Neuronal stem cell (in vitro differentiated cells): ENCODE results near the gene SPAG16.
A peak's percentile ranks its signal among the peaks of the same experiment; 100 is the strongest.

Experiments used
- DNase-seq: peaks from one replicate; pipeline ENCODE4 v3.0.0-alpha.2; 2013; ENCODE audit warnings: low spot score
- H2AFZ ChIP-seq: one replicate; pipeline ENCODE4 v1.6.1; 2013; ENCODE audit warnings: mild to moderate bottlenecking, low read length, inconsistent platforms
- H2AK5ac ChIP-seq: 2 replicates; pipeline ENCODE4 v1.6.1; 2013; ENCODE audit warnings: low read depth, mild to moderate bottlenecking, inconsistent platforms, low read length, moderate library complexity, mixed read lengths
- H2BK120ac ChIP-seq: 2 replicates; pipeline ENCODE4 v1.6.1; 2013; ENCODE audit warnings: low read depth, mild to moderate bottlenecking, inconsistent platforms, low read length, moderate library complexity, mixed read lengths
- H2BK12ac ChIP-seq: one replicate; pipeline ENCODE4 v1.6.1; 2013; ENCODE audit warnings: low read length, inconsistent platforms
- H2BK15ac ChIP-seq: 2 replicates; pipeline ENCODE4 v1.6.1; 2013; ENCODE audit warnings: mild to moderate bottlenecking, low read length, inconsistent platforms, mixed read lengths
- H2BK5ac ChIP-seq: one replicate; pipeline ENCODE4 v1.6.1; 2013; ENCODE audit warnings: inconsistent platforms, mild to moderate bottlenecking, low read length, moderate library complexity
- H3K14ac ChIP-seq: one replicate; pipeline ENCODE4 v1.6.1; 2013; ENCODE audit warnings: low read length, inconsistent platforms
- H3K18ac ChIP-seq: 2 replicates; pipeline ENCODE4 v1.6.1; 2013; ENCODE audit warnings: low read length, inconsistent platforms
- H3K23ac ChIP-seq: 2 replicates; pipeline ENCODE4 v1.6.1; 2013; ENCODE audit warnings: low read depth, mild to moderate bottlenecking, mixed read lengths, low read length, inconsistent platforms; ENCODE audit not compliant: poor library complexity
- H3K27ac ChIP-seq: replicated peaks from 3 replicates; pipeline ENCODE4 v1.5.1; 2013; ENCODE audit warnings: low read length, inconsistent platforms
- H3K27me3 ChIP-seq, 3 experiments: 2 replicates each; pipeline ENCODE4 v1.6.1; 2013; ENCODE audit warnings: low read length in 3 of 3, mild to moderate bottlenecking in 2 of 3, inconsistent platforms in 1 of 3, low read depth in 1 of 3, mixed read lengths in 1 of 3, moderate library complexity in 1 of 3; ENCODE audit not compliant: control insufficient read depth in 3 of 3, insufficient read depth in 3 of 3
- H3K36me3 ChIP-seq, 2 donors: replicated peaks in 1 of 2; 2 replicates each; pipeline ENCODE4 v1.6.1; 2013; ENCODE audit warnings: low read length in 2 of 2; ENCODE audit not compliant: control insufficient read depth in 2 of 2, insufficient read depth in 2 of 2
- H3K4ac ChIP-seq: 2 replicates; pipeline ENCODE4 v1.6.1; 2013; ENCODE audit warnings: inconsistent platforms, mild to moderate bottlenecking, low read length, moderate library complexity
- H3K4me1 ChIP-seq, 2 donors: 1 replicate in 1 of 2; 2 replicates in 1 of 2; pipeline ENCODE4 v1.6.1; 2013; ENCODE audit warnings: low read length in 2 of 2, low read depth in 1 of 2; ENCODE audit not compliant: control insufficient read depth in 2 of 2, insufficient read depth in 1 of 2
- H3K4me2 ChIP-seq: one replicate; pipeline ENCODE4 v1.6.1; 2013; ENCODE audit warnings: mild to moderate bottlenecking, low read length, inconsistent platforms; ENCODE audit not compliant: insufficient read depth, poor library complexity, severe bottlenecking
- H3K4me3 ChIP-seq, 2 donors: 2 replicates each; pipeline ENCODE4 v1.5.1; 2013; ENCODE audit warnings: low read length in 2 of 2, mild to moderate bottlenecking in 2 of 2, inconsistent platforms in 1 of 2, moderate library complexity in 1 of 2
- H3K79me1 ChIP-seq: one replicate; pipeline ENCODE4 v1.6.1; 2013; ENCODE audit warnings: low read depth, mild to moderate bottlenecking, inconsistent platforms, low read length, moderate library complexity
- H3K9ac ChIP-seq: one replicate; pipeline ENCODE4 v1.6.1; 2013; ENCODE audit warnings: mild to moderate bottlenecking, low read depth, low read length, inconsistent platforms; ENCODE audit not compliant: poor library complexity
- H3K9me3 ChIP-seq, 2 donors: replicated peaks in 1 of 2; 2 replicates each; pipeline versions ENCODE3 to v1.6.1; 2013; ENCODE audit warnings: low read length in 2 of 2, mild to moderate bottlenecking in 2 of 2, inconsistent platforms in 1 of 2, low read depth in 1 of 2, mixed read lengths in 1 of 2, moderate library complexity in 1 of 2; ENCODE audit not compliant: control insufficient read depth in 2 of 2, insufficient read depth in 1 of 2
- H4K8ac ChIP-seq: one replicate; pipeline ENCODE4 v1.6.1; 2013; ENCODE audit warnings: low read depth, mild to moderate bottlenecking, inconsistent platforms, low read length, moderate library complexity
- H4K91ac ChIP-seq: one replicate; pipeline ENCODE4 v1.6.1; 2013; ENCODE audit warnings: low read length, low read depth, mild to moderate bottlenecking, inconsistent platforms; ENCODE audit not compliant: poor library complexity
- WGBS, 2 donors: extraction: QIAGEN DNeasy Blood & Tissue Kit; methylation state at CpG; one replicate each; pipeline ENCODE4 v1.1.7; 2013; ENCODE audit warnings: missing lambda C conversion rate in 2 of 2, mixed read lengths in 1 of 2; ENCODE audit not compliant: insufficient read length in 2 of 2, insufficient replicate concordance in 1 of 2; ENCODE audit errors: extremely low coverage in 2 of 2; 5-methylcytosine and 5-hydroxymethylcytosine counted together

Gene SPAG16

DNA sequence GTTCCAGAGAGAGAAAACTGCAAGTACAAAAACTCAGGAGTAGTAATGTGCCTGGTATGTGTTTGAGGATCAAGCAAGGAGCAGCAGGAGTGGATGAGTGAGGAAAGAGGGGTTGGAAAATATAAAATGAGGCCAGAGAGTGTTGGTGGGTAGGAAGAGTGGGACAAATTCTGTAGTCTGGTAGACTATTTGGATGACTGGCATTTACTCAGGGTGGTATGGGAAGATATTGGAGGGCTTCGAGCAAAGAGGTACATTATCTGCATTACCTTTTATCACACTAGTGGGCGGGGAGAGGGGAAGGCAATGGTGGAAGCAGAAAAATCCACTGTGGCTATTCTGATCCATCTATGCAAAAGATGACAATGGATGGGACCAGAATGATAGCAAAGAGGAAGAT lies 744.9 kb downstream of the SPAG16 start:
- H3K79me1 ChIP-seq: no peaks in the 10 kb centered on the region
- H3K23ac ChIP-seq: no peak overlapping the region
- H2BK12ac ChIP-seq: no peak overlapping the region
- H3K14ac ChIP-seq: no peak overlapping the region
- H2BK5ac ChIP-seq: no peak overlapping the region
- no peaks in the 10 kb centered on the region for H3K4me1 ChIP-seq
- H3K4me3 ChIP-seq: no peak overlapping the region
- H3K4ac ChIP-seq: no peak overlapping the region
- H3K18ac ChIP-seq: no peak overlapping the region
- H4K8ac ChIP-seq: no peak overlapping the region
- no peak overlapping the region for H2BK120ac ChIP-seq
- H3K9me3 ChIP-seq: peaks cover 0 to 2% of the 10 kb centered on the region in 2 donors
- no peak overlapping the region for H4K91ac ChIP-seq
- H3K36me3 ChIP-seq: peaks cover 0 to 2% of the 10 kb centered on the region in 2 donors
- WGBS, 2 donors: no CpG with 5 or more reads among the region's 2 CpGs
- no peak overlapping the region for H3K27ac ChIP-seq
- no peak overlapping the region for H2BK15ac ChIP-seq
- no peak for DNase-seq
- no peaks in the 10 kb centered on the region for H3K27me3 ChIP-seq
- no peak overlapping the region for H3K4me2 ChIP-seq
- H2AK5ac ChIP-seq: no peak overlapping the region
- no peak overlapping the region for H2AFZ ChIP-seq
- H3K9ac ChIP-seq: no peak overlapping the region

DNA sequence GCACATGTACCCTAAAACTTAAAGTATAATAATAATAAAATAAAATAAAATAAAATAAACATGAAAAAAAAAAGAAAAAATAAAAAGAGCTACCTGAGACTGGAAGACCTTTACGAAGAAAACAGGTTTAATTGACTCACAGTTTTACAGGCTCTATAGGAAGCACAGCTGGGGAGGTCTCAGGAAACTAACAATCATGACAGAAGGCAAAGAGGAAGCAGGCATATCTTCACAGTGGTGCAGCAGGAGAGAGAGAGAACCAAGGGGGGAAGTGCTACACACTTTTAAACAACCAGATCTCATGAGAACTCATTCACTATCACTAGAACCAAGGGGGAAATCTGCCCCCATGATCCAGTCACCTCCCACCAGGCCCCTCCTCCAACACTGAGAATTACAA lies 747.3 kb downstream of the SPAG16 start:
- H3K79me1 ChIP-seq: no peaks in the 10 kb centered on the region
- H3K4me3 ChIP-seq: no peak overlapping the region
- H3K4me2 ChIP-seq: no peak overlapping the region
- no CpG with 5 or more reads among the region's 1 CpG for WGBS, 2 donors
- no peak overlapping the region for H4K91ac ChIP-seq
- no peak for DNase-seq
- H4K8ac ChIP-seq: no peak overlapping the region
- no peak overlapping the region for H2BK120ac ChIP-seq
- no peak overlapping the region for H2AK5ac ChIP-seq
- no peak overlapping the region for H3K27ac ChIP-seq
- H2BK12ac ChIP-seq: no peak overlapping the region
- no peak overlapping the region for H3K4ac ChIP-seq
- no peak overlapping the region for H2BK15ac ChIP-seq
- no peak overlapping the region for H3K14ac ChIP-seq
- H3K9me3 ChIP-seq: peaks cover 0 to 2% of the 10 kb centered on the region in 2 donors
- H2BK5ac ChIP-seq: no peak overlapping the region
- no peak overlapping the region for H2AFZ ChIP-seq
- H3K36me3 ChIP-seq: peaks cover 0 to 2% of the 10 kb centered on the region in 2 donors
- no peak overlapping the region for H3K9ac ChIP-seq
- H3K4me1 ChIP-seq: no peaks in the 10 kb centered on the region
- no peaks in the 10 kb centered on the region for H3K27me3 ChIP-seq
- no peak overlapping the region for H3K23ac ChIP-seq
- no peak overlapping the region for H3K18ac ChIP-seq

DNA sequence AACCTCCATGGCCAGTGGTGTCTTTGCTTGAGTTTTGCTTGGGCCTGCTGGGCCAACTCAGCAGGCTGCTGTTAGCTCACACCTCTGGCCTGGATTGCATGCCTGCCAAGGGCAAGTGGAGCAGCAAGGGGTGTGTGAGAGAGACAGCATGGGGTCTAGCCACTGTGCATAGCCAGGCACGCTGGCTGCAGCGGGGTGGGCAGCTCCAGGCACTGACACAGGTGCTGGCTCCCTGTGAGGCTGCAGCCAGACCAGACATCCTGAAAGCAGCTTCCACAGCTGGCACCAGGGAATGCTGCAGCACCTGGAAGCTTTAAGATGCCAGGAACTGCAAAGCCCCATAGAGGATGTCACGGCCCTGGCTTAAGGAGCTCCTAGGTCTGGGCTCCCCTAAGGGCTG lies 750.2 kb downstream of the SPAG16 start:
- H3K36me3 ChIP-seq: peaks cover 0 to 2% of the 10 kb centered on the region in 2 donors
- H3K27me3 ChIP-seq: no peaks in the 10 kb centered on the region
- H3K9ac ChIP-seq: peak overlapping the region; percentile 54
- H2BK12ac ChIP-seq: no peak overlapping the region
- no peak overlapping the region for H3K4me2 ChIP-seq
- H3K14ac ChIP-seq: peak overlapping the region; percentile 85
- peaks cover 0 to 2% of the 10 kb centered on the region in 2 donors for H3K9me3 ChIP-seq
- H3K79me1 ChIP-seq: no peaks in the 10 kb centered on the region
- H3K18ac ChIP-seq: peak overlapping the region; percentile 93
- no peak overlapping the region for H3K27ac ChIP-seq
- no peak for DNase-seq
- H3K23ac ChIP-seq: no peak overlapping the region
- no peak overlapping the region for H3K4ac ChIP-seq
- H2BK120ac ChIP-seq: no peak overlapping the region
- H2AFZ ChIP-seq: no peak overlapping the region
- no peak overlapping the region for H3K4me3 ChIP-seq
- H3K4me1 ChIP-seq: no peaks in the 10 kb centered on the region
- no CpG with 5 or more reads among the region's 3 CpGs for WGBS, 2 donors
- no peak overlapping the region for H4K91ac ChIP-seq
- H2BK15ac ChIP-seq: no peak overlapping the region
- peak overlapping the region; percentile 61 for H2AK5ac ChIP-seq
- H4K8ac ChIP-seq: peak overlapping the region; percentile 95
- H2BK5ac ChIP-seq: no peak overlapping the region

DNA sequence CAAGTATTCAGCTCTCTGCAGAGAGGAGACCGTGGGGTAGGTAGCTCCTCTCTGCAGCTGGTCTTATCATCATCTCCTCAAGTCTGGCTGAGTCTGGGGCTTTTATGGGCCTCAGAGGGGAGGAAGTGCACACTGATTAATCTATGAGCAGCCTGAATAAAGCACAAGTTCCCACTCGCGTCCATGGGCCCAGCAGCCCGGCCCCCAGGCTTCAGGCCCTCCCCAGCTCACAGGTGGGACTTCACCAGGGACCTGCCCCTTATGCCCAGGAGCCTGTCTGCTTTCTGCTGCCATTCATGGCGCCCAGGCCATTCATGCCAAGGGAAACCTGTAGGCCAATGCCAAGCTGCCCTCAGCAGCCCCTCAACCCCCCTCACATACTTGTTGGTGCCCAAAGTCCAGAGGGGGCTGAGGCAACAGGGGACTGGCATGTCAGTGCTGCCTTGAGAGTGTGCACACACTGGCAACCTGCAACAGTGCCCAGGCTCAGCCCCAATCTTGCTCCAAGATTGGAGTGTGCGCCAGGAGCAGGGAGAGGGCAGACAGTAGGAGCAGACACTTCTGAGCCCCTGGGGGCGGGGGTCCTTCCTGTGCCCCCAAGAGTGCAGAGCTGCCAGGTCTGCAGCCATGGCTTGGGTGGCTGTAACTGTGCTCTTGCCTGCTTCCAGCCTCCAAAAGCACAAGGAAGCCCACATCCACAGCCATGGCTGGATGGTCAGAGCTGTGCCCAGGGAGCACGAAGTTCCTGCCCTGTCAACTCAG lies 751.0 kb downstream of the SPAG16 start:
- no peak overlapping the region for H2BK15ac ChIP-seq
- no peaks in the 10 kb centered on the region for H3K27me3 ChIP-seq
- H3K9me3 ChIP-seq: peaks cover 0 to 2% of the 10 kb centered on the region in 2 donors
- H3K27ac ChIP-seq: no peak overlapping the region
- no peak overlapping the region for H3K14ac ChIP-seq
- peak overlapping the region; percentile 57 for H3K18ac ChIP-seq
- peak overlapping the region; percentile 31 for H3K23ac ChIP-seq
- peak overlapping the region in 1 of 2 donors; percentile 38 for H3K4me3 ChIP-seq
- DNase-seq: no peak
- H3K36me3 ChIP-seq: peaks cover 0 to 2% of the 10 kb centered on the region in 2 donors
- no peak overlapping the region for H2BK120ac ChIP-seq
- H4K91ac ChIP-seq: no peak overlapping the region
- H2BK12ac ChIP-seq: no peak overlapping the region
- H3K4me1 ChIP-seq: no peaks in the 10 kb centered on the region
- peak overlapping the region; percentile 3 for H3K9ac ChIP-seq
- no peaks in the 10 kb centered on the region for H3K79me1 ChIP-seq
- peak overlapping the region; percentile 24 for H2BK5ac ChIP-seq
- no peak overlapping the region for H3K4me2 ChIP-seq
- no peak overlapping the region for H2AFZ ChIP-seq
- no CpG with 5 or more reads among the region's 8 CpGs for WGBS, 2 donors
- peak overlapping the region; percentile 82 for H4K8ac ChIP-seq
- peak overlapping the region; percentile 84 for H3K4ac ChIP-seq
- peak overlapping the region; percentile 83 for H2AK5ac ChIP-seq
